ENCODE data around the gene DAPL1.
A peak's percentile ranks its signal among the peaks of the same experiment; 100 is the strongest.

DAPL1 gene

DNA sequence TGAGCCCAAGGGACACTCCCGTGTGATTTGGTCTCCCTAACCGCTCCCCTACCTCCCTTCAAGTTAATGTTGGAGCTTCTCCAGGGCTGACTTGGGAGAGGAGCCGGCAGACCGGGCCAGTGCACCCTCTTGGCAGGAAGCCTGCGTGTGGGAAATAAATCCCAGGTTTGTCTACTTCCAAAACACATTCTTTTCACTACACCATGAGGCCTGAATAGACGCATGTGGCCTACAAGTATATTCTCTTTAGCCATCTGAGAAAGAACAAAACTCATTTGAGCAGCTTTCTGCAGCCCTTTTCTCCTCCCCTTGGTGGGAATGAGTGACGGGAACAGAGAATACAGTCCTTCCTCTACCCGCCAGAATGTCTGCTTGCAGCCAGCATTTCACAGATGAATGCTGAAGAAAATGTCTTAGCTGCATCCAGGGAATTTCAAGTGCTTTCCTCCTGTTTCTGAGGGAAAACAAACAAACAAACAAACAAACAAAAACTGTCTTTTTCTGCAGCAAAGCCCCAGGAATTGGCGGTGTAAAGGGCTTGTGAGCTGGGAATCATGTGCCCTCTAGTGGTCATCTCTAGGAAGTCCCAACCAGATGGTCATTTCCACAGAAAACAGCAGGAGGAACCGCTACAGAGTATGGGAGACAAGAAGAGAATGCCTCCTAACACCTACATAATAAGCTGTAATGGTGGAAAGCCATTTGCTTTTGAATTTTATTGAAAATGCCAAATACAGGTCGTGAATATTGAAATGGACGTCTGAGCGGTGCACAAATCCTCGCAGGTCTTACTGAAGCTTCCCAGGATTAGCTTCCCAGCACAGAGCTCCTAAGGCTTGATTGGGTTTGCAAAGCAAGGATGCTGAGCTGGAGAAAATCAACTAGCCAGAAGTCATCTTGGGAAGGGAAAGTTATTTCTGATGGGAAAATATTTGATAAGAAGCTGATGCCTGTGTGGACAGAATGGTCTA lies 41.2 kb upstream of the DAPL1 start:
- CTCF ChIA-PET, result interaction anchor here (0.7 to 8.8 kb wide), 51 partner anchors 9 to 1454 kb away, joined by 3 to 117 read pairs (median 4); partner anchors contain the start of gene CCDC148
- peak; percentile 81 for TF ChIP-seq CTCF (IDR thresholded peaks at IDR 0.05; ENCODE audit: control extremely low read depth, extremely low read depth, low read depth, missing control alignments)
- POLR2A ChIA-PET, result no interaction called here
- peak; percentile 70 for DNase-seq (ENCODE audit: extremely low spot score)

GRCh38 chr2:158755310-158756087 lies 39.6 kb upstream of the DAPL1 start:
- no peak for TF ChIP-seq CTCF (IDR thresholded peaks at IDR 0.05; ENCODE audit: control extremely low read depth, extremely low read depth, low read depth, missing control alignments)
- DNase-seq (ENCODE audit: extremely low spot score), result no peak
- CTCF ChIA-PET, result interaction anchor here (1.2 to 8.8 kb wide), 15 partner anchors 7 to 1451 kb away, joined by 3 to 117 read pairs (median 9); partner anchors contain the start of gene CCDC148
- POLR2A ChIA-PET, result no interaction called here

DNA sequence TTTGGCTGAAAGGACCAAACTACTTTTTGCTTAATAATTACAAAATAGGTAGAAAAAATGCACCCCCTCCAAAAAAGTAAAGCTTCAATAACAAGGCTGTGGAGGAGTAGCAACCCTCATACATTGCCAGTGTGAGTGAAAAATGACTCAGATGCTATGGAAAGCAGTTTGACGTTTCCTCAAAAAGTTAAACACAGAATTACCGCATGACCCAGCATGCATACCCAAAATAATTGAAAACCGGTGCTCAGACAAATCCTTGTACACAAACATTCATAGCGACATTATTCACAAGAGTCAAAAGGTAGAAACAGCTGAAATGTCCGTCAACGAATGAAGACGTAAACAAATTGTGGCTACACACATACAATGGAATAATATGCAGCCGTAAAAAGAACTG lies 38.8 kb upstream of the DAPL1 start:
- POLR2A ChIA-PET, result no interaction called here
- no peak for TF ChIP-seq CTCF (IDR thresholded peaks at IDR 0.05; ENCODE audit: control extremely low read depth, extremely low read depth, low read depth, missing control alignments)
- CTCF ChIA-PET, result interaction anchor here (4.1 to 8.8 kb wide), 4 partner anchors 12 to 733 kb away, joined by 55 to 117 read pairs (median 88); no protein-coding TSS in a partner anchor
- DNase-seq (ENCODE audit: extremely low spot score), result no peak

DNA sequence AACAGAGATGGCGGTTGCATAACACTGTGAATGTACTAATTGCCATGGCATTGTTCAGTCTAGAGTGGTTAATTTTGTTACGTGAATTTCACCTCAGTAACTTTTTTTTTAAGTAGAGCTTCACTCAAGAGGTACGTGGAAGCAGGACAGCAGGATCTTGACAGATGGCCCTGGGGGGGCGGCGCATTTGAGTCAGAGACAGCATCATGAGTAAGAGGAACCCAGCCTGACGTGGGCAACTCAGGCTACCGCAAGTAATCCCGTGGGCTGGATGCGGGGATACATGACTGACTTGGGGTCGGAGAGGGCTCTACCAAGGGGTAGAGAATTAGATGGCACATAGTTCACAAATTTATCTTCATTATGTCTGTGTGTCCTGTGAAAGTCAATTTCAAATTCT lies 38.1 kb upstream of the DAPL1 start:
- TF ChIP-seq CTCF (IDR thresholded peaks at IDR 0.05; ENCODE audit: control extremely low read depth, extremely low read depth, low read depth, missing control alignments), result no peak
- POLR2A ChIA-PET, result no interaction called here
- CTCF ChIA-PET, result interaction anchor here (1.6 to 8.8 kb wide), 4 partner anchors 8 to 734 kb away, joined by 3 to 117 read pairs (median 88); no protein-coding TSS in a partner anchor
- no peak for DNase-seq (ENCODE audit: extremely low spot score)

- ChIA-PET CTCF (interaction anchor here (1.1 to 2.0 kb wide), 5 partner anchors 9 to 737 kb away, joined by 3 to 8 read pairs (median 5); no protein-coding TSS in a partner anchor), POLR2A (no interaction called here)
- no peak for DNase-seq (ENCODE audit: extremely low spot score)
- TF ChIP-seq CTCF (IDR thresholded peaks at IDR 0.05; ENCODE audit: control extremely low read depth, extremely low read depth, low read depth, missing control alignments), result no peak
These were observed 34.2 kb upstream of the DAPL1 start for GRCh38 chr2:158760887-158761286.

DNA sequence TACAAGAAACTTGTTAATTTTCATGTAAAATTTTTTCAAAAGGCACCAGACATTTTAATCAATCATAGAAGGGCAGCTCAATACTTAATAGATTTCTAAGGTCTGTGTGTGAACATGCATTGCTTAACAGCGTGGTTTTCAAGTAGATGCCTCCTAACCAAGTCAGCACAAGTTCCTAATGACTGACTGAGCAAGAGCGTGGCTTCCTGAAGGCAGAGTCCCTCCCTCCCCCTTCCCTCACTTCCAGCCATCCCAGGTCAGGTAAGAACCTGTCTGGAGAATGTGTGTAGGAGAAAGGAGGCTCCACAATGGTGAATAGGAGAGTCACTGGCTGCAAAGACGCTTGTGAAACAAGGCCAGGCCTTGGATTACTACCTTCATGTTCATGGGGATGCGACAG lies 33.5 kb upstream of the DAPL1 start:
- DNase-seq (ENCODE audit: extremely low spot score), result no peak
- ChIA-PET POLR2A (no interaction called here), CTCF (interaction anchor here (1.1 to 1.8 kb wide), 6 partner anchors 7 to 737 kb away, joined by 3 to 13 read pairs (median 4); no protein-coding TSS in a partner anchor)
- no peak for TF ChIP-seq CTCF (IDR thresholded peaks at IDR 0.05; ENCODE audit: control extremely low read depth, extremely low read depth, low read depth, missing control alignments)
